GM08714 (cell line): Measurements from ENCODE around the gene ACTL6B.

Experiments
- H3K4me3 ChIP-seq: fragments of 200-500 bp; sonication (Bioruptor generic); 2 replicates; pipeline ENCODE4 v1.5.1; 2014; ENCODE audit warnings: mild to moderate bottlenecking, low read length, inconsistent platforms
- ZNF274 ChIP-seq: IDR thresholded peaks from 2 replicates; pipeline ENCODE4 v1.6.1; 2012; ENCODE audit warnings: mild to moderate bottlenecking, low read depth, low read length

ACTL6B gene

GRCh38 chr7:100687261-100687660 lies 31.0 kb upstream of the ACTL6B start:
- TF ChIP-seq ZNF274 = no peak
- no peak overlapping the region for H3K4me3 ChIP-seq

- no peak overlapping the region for H3K4me3 ChIP-seq
- TF ChIP-seq ZNF274 = no peak
Measured at GRCh38 chr7:100686822-100687211, 30.6 kb upstream of the ACTL6B start.

GRCh38 chr7:100686201-100686821 lies 30.1 kb upstream of the ACTL6B start:
- TF ChIP-seq ZNF274 = no peak
- no peak overlapping the region for H3K4me3 ChIP-seq

- no peak for TF ChIP-seq ZNF274
- H3K4me3 ChIP-seq = no peak overlapping the region
Measured at GRCh38 chr7:100685631-100686145, 29.4 kb upstream of the ACTL6B start.

GRCh38 chr7:100685049-100685605 lies 28.9 kb upstream of the ACTL6B start:
- no peak overlapping the region for H3K4me3 ChIP-seq
- TF ChIP-seq ZNF274 = no peak

GRCh38 chr7:100684534-100685042 lies 28.3 kb upstream of the ACTL6B start:
- H3K4me3 ChIP-seq = no peak overlapping the region
- TF ChIP-seq ZNF274 = no peak

GRCh38 chr7:100683659-100684533 lies 27.6 kb upstream of the ACTL6B start:
- no peak for TF ChIP-seq ZNF274
- no peak overlapping the region for H3K4me3 ChIP-seq

GRCh38 chr7:100682991-100683658 lies 26.9 kb upstream of the ACTL6B start:
- TF ChIP-seq ZNF274 = no peak
- no peak overlapping the region for H3K4me3 ChIP-seq

GRCh38 chr7:100682228-100682741 lies 26.0 kb upstream of the ACTL6B start:
- no peak overlapping the region for H3K4me3 ChIP-seq
- TF ChIP-seq ZNF274 = no peak

- TF ChIP-seq ZNF274 = no peak
Measured at GRCh38 chr7:100681491-100682227, 25.4 kb upstream of the ACTL6B start.

GRCh38 chr7:100680576-100681271 lies 24.5 kb upstream of the ACTL6B start:
- no peak overlapping the region for H3K4me3 ChIP-seq

More at GRCh38 chr7:100681491-100682227, 25.4 kb upstream of the ACTL6B start:
- H3K4me3 ChIP-seq = no peak overlapping the region

GRCh38 chr7:100679927-100680575 lies 23.8 kb upstream of the ACTL6B start:
- TF ChIP-seq ZNF274 = no peak
- H3K4me3 ChIP-seq = no peak overlapping the region

More at GRCh38 chr7:100680576-100681271, 24.5 kb upstream of the ACTL6B start:
- TF ChIP-seq ZNF274 = no peak
